ENCODE data around the gene SV2B.

Gene SV2B

DNA sequence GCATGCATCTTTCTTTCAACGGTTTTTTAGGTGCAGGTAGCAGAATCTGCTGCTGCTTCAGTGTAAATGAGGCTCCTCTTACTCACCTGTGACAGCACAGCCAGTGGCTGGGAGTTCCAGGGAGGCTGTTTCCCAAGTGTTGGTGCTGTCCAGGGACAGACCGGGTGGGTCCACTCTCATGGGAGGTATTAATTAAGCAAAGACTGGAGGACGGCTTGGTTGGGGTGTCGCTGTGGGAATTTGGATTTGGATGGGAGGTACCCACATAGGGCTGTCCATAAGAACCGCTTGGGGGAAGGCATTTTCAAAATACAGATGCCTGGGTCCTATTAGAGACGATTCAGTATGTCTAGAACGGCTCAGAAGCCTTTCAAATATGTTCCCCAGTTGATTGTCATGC lies 42.9 kb downstream of the SV2B start:
- H3K4me1 ChIP-seq (ENCODE audit: control insufficient read depth, low read depth, low read length), result no peaks in the 10 kb centered on the region
- no peak overlapping the region for H3K9ac ChIP-seq (ENCODE audit: low read length)
- H3K27me3 ChIP-seq (ENCODE audit: control insufficient read depth, insufficient read depth, low read length), result no peaks in the 10 kb centered on the region
- H3K27ac ChIP-seq (ENCODE audit: low read length), result no peak overlapping the region
- H3K4me3 ChIP-seq (ENCODE audit: low read length), result no peak overlapping the region
- no peaks in the 10 kb centered on the region for H3K9me3 ChIP-seq (ENCODE audit: control insufficient read depth, low read depth, low read length)
- H3K36me3 ChIP-seq (ENCODE audit: control insufficient read depth, low read depth, low read length), result no peaks in the 10 kb centered on the region

DNA sequence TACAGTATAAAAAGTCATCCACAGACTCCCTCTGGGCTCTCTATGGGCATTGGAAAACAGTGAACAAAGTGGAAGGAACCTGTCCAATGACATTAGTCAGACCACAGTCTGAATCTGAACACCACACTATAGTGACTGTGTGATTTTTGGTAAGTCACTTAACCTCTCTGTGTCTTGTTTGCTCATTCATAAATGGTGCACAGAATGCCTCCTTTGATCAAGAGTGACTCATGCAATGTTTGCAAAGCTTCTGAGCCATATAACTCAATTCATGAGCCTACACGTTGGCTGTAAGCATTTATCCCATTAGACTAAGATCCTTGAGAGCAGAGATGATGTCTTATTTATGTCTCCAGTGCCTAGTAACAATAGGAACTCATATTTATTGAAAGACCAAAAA lies 46.7 kb downstream of the SV2B start:
- Histone ChIP-seq H3K27ac (ENCODE audit: low read length) (no peak overlapping the region), H3K4me3 (ENCODE audit: low read length) (no peak overlapping the region), H3K36me3 (ENCODE audit: control insufficient read depth, low read depth, low read length) (no peaks in the 10 kb centered on the region), H3K27me3 (ENCODE audit: control insufficient read depth, insufficient read depth, low read length) (no peaks in the 10 kb centered on the region), H3K9me3 (ENCODE audit: control insufficient read depth, low read depth, low read length) (no peaks in the 10 kb centered on the region), H3K4me1 (ENCODE audit: control insufficient read depth, low read depth, low read length) (no peaks in the 10 kb centered on the region), H3K9ac (ENCODE audit: low read length) (no peak overlapping the region)

DNA sequence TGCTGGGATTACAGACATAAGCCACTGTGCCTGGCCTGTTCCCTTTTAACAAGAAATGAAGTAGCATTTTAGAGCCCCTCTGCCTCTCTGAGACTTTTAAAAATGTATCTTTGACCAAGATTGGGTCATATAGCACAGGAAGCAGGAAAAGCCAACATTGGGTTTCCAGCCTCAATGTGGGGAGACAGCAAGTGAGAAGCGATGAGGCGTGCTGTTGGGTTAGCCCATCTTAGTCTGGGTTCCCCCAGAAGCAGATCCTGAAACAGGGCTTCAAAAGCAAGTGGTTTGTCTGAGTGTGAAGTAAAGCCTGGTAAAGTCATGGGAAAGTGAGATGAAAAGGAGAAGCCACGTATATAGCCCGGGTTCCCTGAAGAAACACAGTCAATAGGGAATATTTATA lies 48.2 kb downstream of the SV2B start:
- Histone ChIP-seq H3K27ac (ENCODE audit: low read length) (no peak overlapping the region), H3K27me3 (ENCODE audit: control insufficient read depth, insufficient read depth, low read length) (no peaks in the 10 kb centered on the region), H3K9ac (ENCODE audit: low read length) (no peak overlapping the region), H3K36me3 (ENCODE audit: control insufficient read depth, low read depth, low read length) (no peaks in the 10 kb centered on the region), H3K9me3 (ENCODE audit: control insufficient read depth, low read depth, low read length) (no peaks in the 10 kb centered on the region), H3K4me1 (ENCODE audit: control insufficient read depth, low read depth, low read length) (no peaks in the 10 kb centered on the region), H3K4me3 (ENCODE audit: low read length) (no peak overlapping the region)

GRCh38 chr15:91150502-91151160 lies 50.6 kb downstream of the SV2B start:
- no peaks in the 10 kb centered on the region for H3K4me1 ChIP-seq (ENCODE audit: control insufficient read depth, low read depth, low read length)
- no peaks in the 10 kb centered on the region for H3K9me3 ChIP-seq (ENCODE audit: control insufficient read depth, low read depth, low read length)
- H3K27me3 ChIP-seq (ENCODE audit: control insufficient read depth, insufficient read depth, low read length), result no peaks in the 10 kb centered on the region
- H3K27ac ChIP-seq (ENCODE audit: low read length), result no peak overlapping the region
- no peak overlapping the region for H3K9ac ChIP-seq (ENCODE audit: low read length)
- no peaks in the 10 kb centered on the region for H3K36me3 ChIP-seq (ENCODE audit: control insufficient read depth, low read depth, low read length)
- H3K4me3 ChIP-seq (ENCODE audit: low read length), result no peak overlapping the region

DNA sequence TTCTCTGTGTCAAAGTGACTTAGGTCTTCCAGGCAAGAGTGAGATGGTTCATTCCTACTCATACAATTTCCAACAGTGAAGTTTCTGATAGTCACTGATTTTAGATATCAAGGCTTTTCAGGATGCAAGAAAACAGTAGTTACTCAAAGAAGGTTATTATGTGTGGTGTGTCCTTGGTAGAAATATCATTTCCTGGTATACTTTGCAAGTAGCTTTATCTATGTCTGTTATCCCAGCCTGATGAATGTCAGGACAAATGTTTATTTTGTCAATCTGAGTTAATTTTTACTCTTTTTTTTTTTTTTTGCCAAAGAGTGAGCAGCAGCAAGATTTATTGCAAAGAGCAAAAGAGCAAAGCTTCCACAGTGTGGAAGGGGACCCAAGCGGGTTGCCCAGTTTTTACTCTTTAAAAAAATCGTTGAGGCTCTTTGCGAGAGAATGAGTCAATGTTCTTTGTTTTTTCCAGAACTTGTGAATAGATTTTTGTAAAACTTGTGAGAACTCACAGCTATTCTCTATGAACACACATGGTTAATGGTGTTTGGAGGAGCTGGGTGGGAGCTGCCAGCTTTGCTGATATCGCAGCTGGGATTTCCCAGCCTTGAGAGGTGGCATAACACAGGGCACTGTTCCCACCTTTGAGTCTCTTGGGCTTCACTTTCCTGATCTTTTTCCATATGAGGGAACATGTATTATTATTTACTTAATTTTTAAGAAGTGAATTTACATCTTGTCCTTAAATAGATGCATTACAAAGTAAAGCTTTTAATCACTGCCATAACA lies 51.9 kb downstream of the SV2B start:
- H3K36me3 ChIP-seq (ENCODE audit: control insufficient read depth, low read depth, low read length), result no peaks in the 10 kb centered on the region
- no peak overlapping the region for H3K27ac ChIP-seq (ENCODE audit: low read length)
- H3K9ac ChIP-seq (ENCODE audit: low read length), result no peak overlapping the region
- H3K27me3 ChIP-seq (ENCODE audit: control insufficient read depth, insufficient read depth, low read length), result no peaks in the 10 kb centered on the region
- H3K9me3 ChIP-seq (ENCODE audit: control insufficient read depth, low read depth, low read length), result no peaks in the 10 kb centered on the region
- no peaks in the 10 kb centered on the region for H3K4me1 ChIP-seq (ENCODE audit: control insufficient read depth, low read depth, low read length)
- no peak overlapping the region for H3K4me3 ChIP-seq (ENCODE audit: low read length)

GRCh38 chr15:91152896-91153581 lies 53.0 kb downstream of the SV2B start:
- no peaks in the 10 kb centered on the region for H3K9me3 ChIP-seq (ENCODE audit: control insufficient read depth, low read depth, low read length)
- H3K9ac ChIP-seq (ENCODE audit: low read length), result no peak overlapping the region
- no peaks in the 10 kb centered on the region for H3K27me3 ChIP-seq (ENCODE audit: control insufficient read depth, insufficient read depth, low read length)
- H3K4me1 ChIP-seq (ENCODE audit: control insufficient read depth, low read depth, low read length), result no peaks in the 10 kb centered on the region
- no peaks in the 10 kb centered on the region for H3K36me3 ChIP-seq (ENCODE audit: control insufficient read depth, low read depth, low read length)
- H3K27ac ChIP-seq (ENCODE audit: low read length), result no peak overlapping the region
- H3K4me3 ChIP-seq (ENCODE audit: low read length), result no peak overlapping the region

- Histone ChIP-seq H3K36me3 (ENCODE audit: control insufficient read depth, low read depth, low read length) (no peaks in the 10 kb centered on the region), H3K9me3 (ENCODE audit: control insufficient read depth, low read depth, low read length) (no peaks in the 10 kb centered on the region), H3K27me3 (ENCODE audit: control insufficient read depth, insufficient read depth, low read length) (no peaks in the 10 kb centered on the region), H3K4me1 (ENCODE audit: control insufficient read depth, low read depth, low read length) (no peaks in the 10 kb centered on the region), H3K4me3 (ENCODE audit: low read length) (no peak overlapping the region), H3K27ac (ENCODE audit: low read length) (no peak overlapping the region), H3K9ac (ENCODE audit: low read length) (no peak overlapping the region)
Measured at GRCh38 chr15:91153954-91154353, 53.9 kb downstream of the SV2B start.

GRCh38 chr15:91156175-91156726 lies 56.2 kb downstream of the SV2B start:
- Histone ChIP-seq H3K4me1 (ENCODE audit: control insufficient read depth, low read depth, low read length) (no peaks in the 10 kb centered on the region), H3K27ac (ENCODE audit: low read length) (no peak overlapping the region), H3K27me3 (ENCODE audit: control insufficient read depth, insufficient read depth, low read length) (no peaks in the 10 kb centered on the region), H3K9me3 (ENCODE audit: control insufficient read depth, low read depth, low read length) (no peaks in the 10 kb centered on the region), H3K9ac (ENCODE audit: low read length) (no peak overlapping the region), H3K4me3 (ENCODE audit: low read length) (no peak overlapping the region), H3K36me3 (ENCODE audit: control insufficient read depth, low read depth, low read length) (no peaks in the 10 kb centered on the region)

DNA sequence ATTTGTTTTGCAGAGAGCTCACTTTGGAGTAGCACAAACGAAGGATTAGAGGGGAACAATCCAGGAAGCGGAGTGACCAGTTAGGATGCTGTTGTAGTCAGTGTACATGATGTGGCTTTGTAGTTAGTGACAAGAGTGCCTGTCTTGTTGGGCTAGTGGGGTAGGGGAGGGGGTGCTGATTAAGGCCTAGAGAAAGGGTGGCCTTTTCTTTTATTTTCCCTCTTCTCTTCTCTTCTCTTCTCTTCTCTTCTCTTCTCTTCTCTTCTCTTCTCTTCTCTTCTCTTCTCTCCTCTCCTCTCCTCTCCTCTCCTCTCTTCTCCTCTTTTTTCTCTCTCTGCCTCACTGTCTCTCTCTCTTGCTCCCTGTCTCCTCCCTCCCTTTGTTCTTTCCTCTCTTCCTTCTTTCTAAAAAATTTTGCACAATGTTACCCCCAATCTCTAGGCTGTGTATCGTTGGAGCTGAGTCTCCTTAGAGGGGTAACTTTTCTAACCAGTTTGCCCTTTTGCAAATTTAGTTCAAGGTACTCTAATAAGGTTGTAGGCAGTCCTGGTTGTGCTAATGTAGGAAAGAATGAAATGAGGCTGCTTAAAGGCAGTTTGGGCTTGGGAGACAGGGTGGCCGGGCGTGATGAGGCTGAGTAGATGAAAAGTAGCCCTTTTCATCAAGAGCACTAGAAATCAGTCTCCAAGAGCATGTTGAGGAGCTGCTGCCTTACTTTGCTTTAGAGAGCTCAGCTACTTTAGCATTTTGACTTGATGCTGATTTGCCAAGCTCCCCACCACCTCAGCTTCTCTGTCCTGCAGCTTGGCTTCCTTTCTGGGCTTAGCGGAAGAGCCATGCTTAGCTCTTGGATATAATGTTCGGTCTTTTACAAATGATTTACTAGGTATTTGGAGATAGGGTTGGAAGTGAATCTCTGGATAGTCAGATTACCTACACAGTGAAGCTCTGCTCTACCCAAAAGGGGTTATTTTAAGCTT lies 58.6 kb downstream of the SV2B start:
- Histone ChIP-seq H3K4me1 (ENCODE audit: control insufficient read depth, low read depth, low read length) (no peaks in the 10 kb centered on the region), H3K27ac (ENCODE audit: low read length) (no peak overlapping the region), H3K9me3 (ENCODE audit: control insufficient read depth, low read depth, low read length) (no peaks in the 10 kb centered on the region), H3K36me3 (ENCODE audit: control insufficient read depth, low read depth, low read length) (no peaks in the 10 kb centered on the region), H3K27me3 (ENCODE audit: control insufficient read depth, insufficient read depth, low read length) (no peaks in the 10 kb centered on the region), H3K9ac (ENCODE audit: low read length) (no peak overlapping the region), H3K4me3 (ENCODE audit: low read length) (no peak overlapping the region)

GRCh38 chr15:91165850-91166249 lies 65.8 kb downstream of the SV2B start:
- Histone ChIP-seq H3K9ac (ENCODE audit: low read length) (no peak overlapping the region), H3K36me3 (ENCODE audit: control insufficient read depth, low read depth, low read length) (no peaks in the 10 kb centered on the region), H3K9me3 (ENCODE audit: control insufficient read depth, low read depth, low read length) (peaks cover 12% of the 10 kb centered on the region), H3K27ac (ENCODE audit: low read length) (no peak overlapping the region), H3K4me3 (ENCODE audit: low read length) (no peak overlapping the region), H3K27me3 (ENCODE audit: control insufficient read depth, insufficient read depth, low read length) (no peaks in the 10 kb centered on the region), H3K4me1 (ENCODE audit: control insufficient read depth, low read depth, low read length) (no peaks in the 10 kb centered on the region)

DNA sequence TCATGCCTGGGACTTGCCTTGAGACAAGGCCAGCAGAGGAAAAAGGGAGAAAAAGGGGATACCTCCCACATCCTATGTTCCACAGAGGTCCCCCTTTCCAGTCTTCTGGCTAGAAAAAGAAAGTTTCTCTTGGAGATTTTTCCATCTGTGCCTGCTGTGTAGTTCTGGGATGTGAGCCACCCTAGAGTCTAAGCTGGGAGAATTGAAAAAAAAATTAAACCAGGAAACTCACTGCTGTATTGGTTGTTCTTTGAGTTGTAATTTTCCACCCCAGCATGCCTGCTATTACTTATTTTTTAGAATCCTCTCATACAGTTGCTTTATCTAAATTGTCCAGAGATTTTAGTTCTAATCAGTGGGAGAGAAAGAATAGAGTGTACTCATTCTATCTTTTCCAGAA lies 68.4 kb downstream of the SV2B start:
- no peak overlapping the region for H3K4me3 ChIP-seq (ENCODE audit: low read length)
- peaks cover 12% of the 10 kb centered on the region for H3K9me3 ChIP-seq (ENCODE audit: control insufficient read depth, low read depth, low read length)
- H3K9ac ChIP-seq (ENCODE audit: low read length), result no peak overlapping the region
- H3K27ac ChIP-seq (ENCODE audit: low read length), result no peak overlapping the region
- no peaks in the 10 kb centered on the region for H3K4me1 ChIP-seq (ENCODE audit: control insufficient read depth, low read depth, low read length)
- H3K36me3 ChIP-seq (ENCODE audit: control insufficient read depth, low read depth, low read length), result no peaks in the 10 kb centered on the region
- no peaks in the 10 kb centered on the region for H3K27me3 ChIP-seq (ENCODE audit: control insufficient read depth, insufficient read depth, low read length)

Data from iPS-18a (cell line).